WI38 (cell line): ENCODE results near the gene DCLK3.

Experiments used
- H3K4me3 ChIP-seq: 2 replicates; pipeline ENCODE4 v1.5.1; 2011; ENCODE audit warnings: low read depth, mild to moderate bottlenecking, control low read depth, low read length
- CTCF ChIP-seq: IDR thresholded peaks from 2 replicates; pipeline ENCODE4 v1.5.1; 2012; ENCODE audit warnings: low read depth, mild to moderate bottlenecking, control low read depth, low read length

The DCLK3 gene

GRCh38 chr3:36688815-36689214 is 75.5 kb downstream of the DCLK3 start:
- TF ChIP-seq CTCF: no peak
- no peak overlapping the region for H3K4me3 ChIP-seq

- no peak for TF ChIP-seq CTCF
Observed at GRCh38 chr3:36686516-36686915, 77.8 kb downstream of the DCLK3 start.

GRCh38 chr3:36681867-36682266 is 82.5 kb downstream of the DCLK3 start:
- TF ChIP-seq CTCF: no peak
- H3K4me3 ChIP-seq: no peak overlapping the region

More at GRCh38 chr3:36686516-36686915, 77.8 kb downstream of the DCLK3 start:
- no peak overlapping the region for H3K4me3 ChIP-seq

- no peak overlapping the region for H3K4me3 ChIP-seq
- no peak for TF ChIP-seq CTCF
Observed at GRCh38 chr3:36680952-36681351, 83.4 kb downstream of the DCLK3 start.

- H3K4me3 ChIP-seq: no peak overlapping the region
- no peak for TF ChIP-seq CTCF
Observed at GRCh38 chr3:36679384-36680200, 84.8 kb downstream of the DCLK3 start.

GRCh38 chr3:36678216-36679013 is 85.9 kb downstream of the DCLK3 start:
- TF ChIP-seq CTCF: no peak
- no peak overlapping the region for H3K4me3 ChIP-seq

GRCh38 chr3:36677331-36678007 is 86.9 kb downstream of the DCLK3 start:
- TF ChIP-seq CTCF: 0 out of 2 replicates have a peak, but pooled peaks have one; percentile 6
- peak overlapping the region; percentile 5; the same call in 1 of the 2 replicates for H3K4me3 ChIP-seq
